D721Med (cell line): ENCODE data around the gene PSMA7.

Experiments used
- DNase-seq: peaks from one replicate; pipeline ENCODE4 v3.0.0; 2011; ENCODE audit warnings: low spot score; ENCODE audit not compliant: insufficient read length
- FAIRE-seq: peaks from 2 replicates; lab custom pipeline; 2011; peaks lifted over from hg19 to GRCh38; lab: Jason Lieb, UNC
- CTCF ChIP-seq: IDR thresholded peaks from 2 replicates; pipeline ENCODE4 v1.5.1; 2012; ENCODE audit warnings: mild to moderate bottlenecking, control low read depth; ENCODE audit not compliant: insufficient read depth; ENCODE audit errors: missing control alignments

PSMA7 gene

GRCh38 chr20:62111148-62111547 is 32.0 kb downstream of the PSMA7 start:
- DNase-seq (no peak), FAIRE-seq (no peak)
- TF ChIP-seq CTCF, result no peak

GRCh38 chr20:62105592-62105991 is 37.6 kb downstream of the PSMA7 start:
- FAIRE-seq (no peak), DNase-seq (no peak)
- TF ChIP-seq CTCF, result no peak

- no peak for DNase-seq
- no peak for TF ChIP-seq CTCF
- FAIRE-seq, result no peak
Observed at GRCh38 chr20:62104791-62105345, 38.3 kb downstream of the PSMA7 start.

- no peak for TF ChIP-seq CTCF
- DNase-seq (no peak), FAIRE-seq (no peak)
Observed at GRCh38 chr20:62104234-62104789, 38.9 kb downstream of the PSMA7 start.

GRCh38 chr20:62103508-62104233 is 39.5 kb downstream of the PSMA7 start:
- DNase-seq (no peak), FAIRE-seq (no peak)
- no peak for TF ChIP-seq CTCF

- DNase-seq (no peak), FAIRE-seq (no peak)
- TF ChIP-seq CTCF, result no peak
Observed at GRCh38 chr20:62101078-62101477, 42.1 kb downstream of the PSMA7 start.

- FAIRE-seq (no peak), DNase-seq (no peak)
- TF ChIP-seq CTCF, result no peak
Observed at GRCh38 chr20:62097881-62098407, 45.2 kb downstream of the PSMA7 start.
